ENCODE results near the gene PACS2. TPM values are rescaled to one million over a fixed set of nuclear protein-coding genes. Genes with fewer than 3 reads are reported as not detected.
A peak's percentile ranks its signal among the peaks of the same experiment; 100 is the strongest.
"Not testable (repeated sequence)": the region's sequence is repeated elsewhere in the genome, so short reads cannot be mapped to it uniquely, and the experiment has no call there.

The PACS2 gene
- total RNA-seq, 1 experiment from 2014 or later: 28.2 TPM

DNA sequence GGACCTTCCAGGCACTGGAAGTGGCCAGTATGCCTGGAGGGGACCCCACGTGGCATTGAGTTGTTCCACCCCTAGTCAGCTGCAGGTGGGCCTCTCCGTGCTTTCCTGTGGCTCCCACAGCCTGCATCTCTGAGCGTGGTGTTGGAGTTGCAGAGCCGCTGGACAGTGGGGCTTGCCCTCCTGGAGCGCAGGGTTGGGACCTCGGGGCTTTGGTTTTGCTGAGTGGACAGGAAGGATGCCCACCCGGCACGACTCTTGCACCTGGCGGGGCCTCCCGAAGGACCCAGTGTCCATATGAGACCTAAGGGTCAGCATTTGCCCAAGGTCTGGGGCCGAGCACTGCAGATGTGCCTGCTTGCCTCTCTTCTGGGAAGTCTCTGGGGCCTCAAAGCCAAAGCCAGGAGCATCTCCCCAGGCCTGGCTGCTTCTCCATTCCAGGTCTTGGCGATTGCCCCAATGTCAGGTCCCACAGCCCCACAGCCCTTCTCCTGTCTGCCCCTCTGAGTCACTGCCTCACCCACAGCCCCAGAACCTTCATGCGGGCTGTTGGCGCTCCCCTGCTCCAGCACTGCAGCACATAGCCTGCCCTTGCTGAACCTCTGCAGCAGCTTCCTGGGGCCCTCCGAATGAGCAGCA lies 1.5 kb downstream of the PACS2 start:
- DNase-seq (ENCODE audit: low read depth): peak; percentile 56

GRCh38 chr14:105316577-105316941 lies 2.0 kb downstream of the PACS2 start:
- DNase-seq (ENCODE audit: low read depth): no peak

DNA sequence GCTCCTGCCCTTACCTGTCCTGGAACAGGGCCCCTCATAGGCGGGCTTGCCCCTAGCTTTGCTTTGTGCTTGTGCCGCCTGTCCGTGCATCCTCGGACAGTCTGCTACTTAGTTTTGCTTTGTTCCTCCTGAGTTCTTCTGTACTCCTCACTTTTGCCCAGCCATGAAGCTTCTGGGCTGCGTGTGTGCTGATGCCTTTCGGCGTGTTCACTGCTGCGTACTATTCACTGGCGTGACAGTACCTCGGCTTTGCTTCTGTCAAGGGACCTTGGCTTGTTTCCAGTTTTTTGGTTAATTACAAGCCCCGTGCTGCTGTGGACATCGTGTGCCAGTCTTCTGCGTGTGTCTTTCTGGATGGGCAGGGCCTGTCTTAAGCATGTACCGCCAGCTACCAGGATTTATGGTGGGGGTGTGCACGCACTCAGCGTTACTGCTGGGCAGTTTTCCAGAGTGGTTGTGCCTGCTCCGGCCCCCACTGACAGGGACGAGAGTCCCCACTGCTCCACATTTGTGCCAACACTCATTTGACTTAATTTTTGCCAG lies 2.5 kb downstream of the PACS2 start:
- no peak for DNase-seq (ENCODE audit: low read depth)

- no peak for DNase-seq (ENCODE audit: low read depth)
Measured at GRCh38 chr14:105317546-105317945, 3.0 kb downstream of the PACS2 start.

GRCh38 chr14:105322791-105323556 lies 8.4 kb downstream of the PACS2 start:
- DNase-seq (ENCODE audit: low read depth): no peak

DNA sequence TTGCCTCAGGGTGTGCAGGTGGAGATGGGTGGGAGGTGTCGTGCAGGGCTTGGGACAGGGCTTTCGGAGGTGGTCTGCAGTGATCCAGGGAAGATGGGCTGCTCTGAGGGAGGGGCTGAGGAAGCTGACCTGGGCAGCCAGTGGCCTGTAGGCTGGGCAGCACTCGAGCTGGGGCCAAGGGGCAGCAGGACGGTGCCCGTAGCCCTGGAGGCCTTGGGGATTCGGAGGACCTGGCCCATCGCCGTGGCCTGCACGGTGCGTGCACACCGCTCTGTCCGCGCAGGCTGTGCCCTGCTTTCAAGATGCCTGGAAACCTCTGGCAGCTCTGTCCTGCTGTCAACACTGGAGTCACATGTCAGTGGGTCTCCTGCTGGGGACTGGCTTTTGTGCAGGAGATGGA lies 9.1 kb downstream of the PACS2 start:
- no peak for DNase-seq (ENCODE audit: low read depth)

- DNase-seq (ENCODE audit: low read depth): no peak
Measured at GRCh38 chr14:105324080-105324778, 9.7 kb downstream of the PACS2 start.

DNA sequence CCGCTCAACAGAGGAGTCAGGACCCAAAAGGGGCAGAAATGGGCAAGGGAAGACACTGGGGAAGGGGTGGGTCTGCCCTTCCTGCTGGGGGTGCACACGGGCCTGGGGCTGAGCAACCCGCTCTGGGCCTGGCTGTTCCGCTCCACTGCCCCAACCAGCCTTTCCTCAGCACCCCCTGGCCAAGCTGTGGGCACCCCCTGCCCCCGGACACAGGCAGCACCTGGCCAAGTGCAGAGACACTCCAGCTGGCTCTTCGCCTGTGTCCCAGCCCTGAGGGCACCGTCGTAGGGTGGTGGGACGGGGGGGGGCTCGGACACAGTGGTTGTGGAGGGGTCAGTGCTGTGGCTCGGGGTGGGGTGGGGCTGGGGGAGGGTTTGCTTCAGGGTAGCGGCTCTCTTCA lies 10.3 kb downstream of the PACS2 start:
- no peak for DNase-seq (ENCODE audit: low read depth)

GRCh38 chr14:105325303-105325702 lies 10.8 kb downstream of the PACS2 start:
- no peak for DNase-seq (ENCODE audit: low read depth)

GRCh38 chr14:105325716-105326567 lies 11.4 kb downstream of the PACS2 start:
- no peak for DNase-seq (ENCODE audit: low read depth)

- DNase-seq (ENCODE audit: low read depth): no peak
Measured at GRCh38 chr14:105326568-105326867, 12.0 kb downstream of the PACS2 start.

- DNase-seq (ENCODE audit: low read depth): no peak
Measured at GRCh38 chr14:105326891-105327694, 12.5 kb downstream of the PACS2 start.

DNA sequence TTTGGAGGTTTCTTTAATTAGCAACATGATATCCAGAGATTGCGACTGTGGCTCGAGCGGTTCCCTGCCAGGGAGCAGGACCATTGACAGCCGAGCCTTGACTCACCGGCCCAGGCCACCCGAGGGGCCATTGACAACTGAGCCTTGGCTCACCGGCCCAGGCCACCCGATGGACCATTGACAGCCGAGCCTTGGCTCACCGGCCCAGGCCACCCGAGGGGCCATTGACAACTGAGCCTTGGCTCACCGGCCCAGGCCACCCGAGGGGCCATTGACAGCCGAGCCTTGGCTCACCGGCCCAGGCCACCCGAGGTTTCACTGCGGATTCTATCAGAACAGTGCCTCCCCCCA lies 13.1 kb downstream of the PACS2 start:
- DNase-seq (ENCODE audit: low read depth): not testable (repeated sequence)

GRCh38 chr14:105328070-105328677 lies 13.6 kb downstream of the PACS2 start:
- no peak for DNase-seq (ENCODE audit: low read depth)

DNA sequence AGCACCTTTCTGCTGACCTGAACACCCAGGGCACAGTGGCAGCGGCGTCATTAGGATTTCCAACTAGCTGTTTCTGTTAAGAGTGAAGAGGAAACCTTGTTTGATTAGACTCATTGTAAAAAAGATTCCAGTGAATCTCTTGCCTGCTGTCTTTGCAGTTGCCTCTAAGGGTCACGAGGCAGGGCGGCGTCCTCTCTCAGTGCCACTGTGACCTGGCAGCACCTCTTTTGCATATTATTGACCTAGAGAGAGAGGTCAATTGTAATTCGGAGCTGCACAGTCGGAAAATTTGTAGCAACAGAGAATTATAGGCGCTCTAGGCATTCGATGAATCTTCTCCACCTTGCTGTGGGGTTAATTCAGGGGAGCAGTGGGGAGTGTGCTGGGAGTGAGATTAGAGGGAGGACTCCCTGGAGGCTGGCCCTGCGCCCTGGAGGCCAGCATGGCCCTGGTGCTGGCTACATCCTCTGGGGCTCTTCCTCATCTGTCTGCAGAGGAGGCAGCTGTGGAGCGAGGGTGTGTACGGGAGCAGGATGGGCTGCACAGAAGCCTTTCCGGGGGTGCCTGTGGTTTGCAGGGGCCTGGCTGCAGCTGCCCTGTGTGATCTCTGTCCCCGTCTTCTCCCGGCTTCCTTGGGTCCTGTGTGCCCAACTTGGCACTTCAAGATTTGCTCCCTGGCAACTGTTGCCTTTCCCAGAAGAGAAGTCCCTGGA lies 14.3 kb downstream of the PACS2 start:
- DNase-seq (ENCODE audit: low read depth): no peak

DNA sequence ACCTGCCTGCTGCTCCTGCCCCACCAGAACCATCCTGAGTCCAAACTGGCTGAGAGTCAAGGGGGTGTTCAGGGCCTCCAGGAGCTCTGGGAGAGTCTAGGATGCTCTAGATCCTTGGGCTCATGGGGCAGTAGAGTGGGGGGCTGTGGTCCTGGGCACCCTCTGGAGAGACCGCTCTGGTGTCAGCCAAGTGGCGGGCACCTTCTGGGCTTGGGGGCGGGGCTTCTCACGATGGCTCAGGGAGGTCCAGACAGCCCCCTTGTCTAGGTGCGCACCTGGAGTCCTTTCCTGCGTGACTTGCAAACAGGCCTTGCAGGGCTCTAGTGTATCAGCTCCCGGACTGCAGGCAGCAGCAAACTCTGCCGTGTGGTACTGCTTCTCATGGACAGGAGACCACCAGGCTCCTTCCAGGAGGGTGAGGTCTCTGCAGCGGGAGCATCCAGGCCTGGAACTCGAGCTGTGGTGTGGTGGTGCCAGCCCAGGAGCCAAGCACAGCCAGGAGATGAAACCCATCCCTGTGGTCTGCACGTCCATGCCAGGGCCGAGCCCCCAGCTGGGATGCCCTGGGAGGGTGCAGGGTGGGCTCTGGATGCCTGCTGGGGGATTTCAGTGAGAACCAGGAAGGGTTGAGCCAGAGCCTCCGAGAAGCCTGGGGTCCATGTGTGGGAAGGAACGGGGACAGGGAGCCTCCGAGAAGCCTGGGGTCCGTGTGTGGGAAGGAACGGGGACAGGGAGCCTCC lies 15.0 kb downstream of the PACS2 start:
- no peak for DNase-seq (ENCODE audit: low read depth)

GRCh38 chr14:105330491-105330895 lies 15.9 kb downstream of the PACS2 start:
- DNase-seq (ENCODE audit: low read depth): peak; percentile 79

GRCh38 chr14:105331575-105332349 lies 17.2 kb downstream of the PACS2 start:
- DNase-seq (ENCODE audit: low read depth): no peak

Measured in Daoy (cell line).